Muscle of leg (tissue), 16 donors: Measurements from ENCODE around the gene DNMT1. TPM values are rescaled to one million over a fixed set of nuclear protein-coding genes. Genes with fewer than 3 reads are reported as not detected.
A peak's percentile ranks its signal among the peaks of the same experiment; 100 is the strongest.
"Not testable (repeated sequence)": the region's sequence is repeated elsewhere in the genome, so short reads cannot be mapped to it uniquely, and the experiment has no call there.

Experiments
- DNase-seq: peaks from one replicate; pipeline ENCODE4 v3.0.0; 2013
- H3K27ac ChIP-seq: one replicate; pipeline ENCODE4 v1.5.1; 2013; ENCODE audit warnings: mild to moderate bottlenecking, low read length, control low read depth
- H3K27me3 ChIP-seq: one replicate; pipeline ENCODE4 v1.6.1; 2013; ENCODE audit warnings: low read length; ENCODE audit not compliant: control insufficient read depth, insufficient read depth
- H3K36me3 ChIP-seq: one replicate; pipeline ENCODE4 v1.6.1; 2013; ENCODE audit warnings: low read length; ENCODE audit not compliant: control insufficient read depth, insufficient read depth
- H3K4me1 ChIP-seq: one replicate; pipeline ENCODE4 v1.6.1; 2013; ENCODE audit warnings: low read length; ENCODE audit not compliant: control insufficient read depth, insufficient read depth
- H3K4me3 ChIP-seq: one replicate; pipeline ENCODE4 v1.5.1; 2013; ENCODE audit warnings: low read length, control low read depth
- H3K9me3 ChIP-seq: replicated peaks from 2 replicates; pipeline ENCODE4 v1.6.1; 2013; ENCODE audit warnings: low read depth, low read length; ENCODE audit not compliant: control insufficient read depth
- WGBS: methylation state at CpG from one replicate; pipeline ENCODE4 v1.1.5; 2013; ENCODE audit warnings: missing lambda C conversion rate; ENCODE audit not compliant: insufficient coverage; 5-methylcytosine and 5-hydroxymethylcytosine counted together
- long read RNA-seq, 11 donors: transcript quantifications; one replicate each; lab custom pipeline, GENCODE V29; 2026
- polyA plus RNA-seq, 8 donors: library from polyadenylated mRNA; unstranded; fragments of 120-200 nt; gene quantifications; one replicate each; pipeline versions ENCODE4 v1.2.1 to v1.2.3, GENCODE V29; 2013; ENCODE audit warnings: inconsistent platforms in 1 of 8, low replicate concordance in 1 of 8; ENCODE audit not compliant: insufficient read length in 8 of 8, insufficient read depth in 1 of 8
- total RNA-seq: library from RNA; stranded (reverse); fragments of 120-200 nt; gene quantifications from one replicate; pipeline ENCODE4 v1.2.4, GENCODE V29; 2013

The DNMT1 gene
- total RNA-seq (28.3 TPM), polyA plus RNA-seq (10 to 100 TPM; 58.4 to 83.7 (median 71.9) TPM)
- long read RNA-seq, donor 1, result 0 reads
- long read RNA-seq, donor 2, result 0 reads
- long read RNA-seq, donor 3, result 0 reads
- long read RNA-seq, donor 4, result 0 reads
- long read RNA-seq, donor 5, partial matches to known transcripts, result 13 of 14 reads
- long read RNA-seq, donor 5, other reads (novel, unspliced or antisense), result 0 of 14 reads
- long read RNA-seq, donor 6, partial matches to known transcripts, result 8 of 8 reads
- long read RNA-seq, donor 6, other reads (novel, unspliced or antisense), result 0 of 8 reads
- long read RNA-seq, donor 7, full-length matches to known transcripts, result 1 of 1 reads
- long read RNA-seq, donor 7, partial matches to known transcripts, result 0 of 1 reads
- long read RNA-seq, donor 7, other reads (novel, unspliced or antisense), result 0 of 1 reads
- long read RNA-seq, donor 8, partial matches to known transcripts, result 7 of 7 reads
- long read RNA-seq, donor 8, other reads (novel, unspliced or antisense), result 0 of 7 reads
- long read RNA-seq, donor 9, partial matches to known transcripts, result 0 of 2 reads
- long read RNA-seq, donor 9, other reads (novel, unspliced or antisense), result 0 of 2 reads
- long read RNA-seq, donor 10, partial matches to known transcripts, result 5 of 6 reads
- long read RNA-seq, donor 10, other reads (novel, unspliced or antisense), result 0 of 6 reads
- long read RNA-seq, donor 11, full-length matches to known transcripts, result 2 of 2 reads
- long read RNA-seq, donor 11, partial matches to known transcripts, result 0 of 2 reads
- long read RNA-seq, donor 11, other reads (novel, unspliced or antisense), result 0 of 2 reads

DNA sequence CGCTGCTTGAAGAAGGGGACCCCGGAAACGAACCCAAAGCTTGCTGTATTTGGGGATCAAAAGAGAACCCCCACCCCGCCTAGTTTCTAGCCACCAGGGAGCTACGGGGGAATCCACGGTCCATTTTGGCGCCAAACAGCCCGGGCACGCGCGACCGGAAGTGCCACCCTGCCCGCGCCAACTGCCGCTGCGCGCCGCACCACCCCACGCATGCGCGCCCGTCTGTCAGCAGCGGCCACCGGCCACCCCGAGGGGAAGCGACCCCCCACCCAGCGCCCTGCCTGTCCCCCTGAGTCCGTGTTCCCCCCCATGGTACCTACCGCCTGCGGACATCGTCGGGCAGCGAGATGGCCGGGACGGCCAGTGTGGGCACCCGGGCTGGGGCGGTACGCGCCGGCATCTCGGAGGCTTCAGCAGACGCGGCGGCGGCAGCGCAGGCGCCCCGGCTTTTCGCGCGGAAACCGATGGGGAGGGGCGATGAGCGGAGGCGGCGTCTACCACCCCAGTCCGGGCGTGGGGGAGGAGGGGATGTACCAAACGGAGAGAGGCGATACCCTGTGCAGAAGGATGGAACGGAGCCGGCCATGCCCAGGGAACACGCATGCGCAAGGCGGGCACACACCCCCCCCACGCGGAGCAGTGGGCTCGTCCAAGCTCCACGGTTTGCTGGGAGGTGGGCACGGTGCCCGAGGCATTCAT lies at the start of gene DNMT1:
Gene DNMT1 (minus strand): TSS at position 454 of the 699 bp plus-strand sequence. CDS start 54 bp downstream, at position 400.
- Histone ChIP-seq H3K4me3 (peak within 1 kb of the TSS; percentile 94), H3K36me3 (peaks cover 10% of the 10 kb centered on the region), H3K27me3 (no peaks in the 10 kb centered on the region), H3K4me1 (peaks cover 18% of the 10 kb centered on the region), H3K9me3 (no peaks in the 10 kb centered on the region), H3K27ac (peak within 1 kb of the TSS; percentile 80)
- peak; percentile 97 for DNase-seq
- under 1% methylated on average over 61 of the region's 71 CpGs for WGBS

DNA sequence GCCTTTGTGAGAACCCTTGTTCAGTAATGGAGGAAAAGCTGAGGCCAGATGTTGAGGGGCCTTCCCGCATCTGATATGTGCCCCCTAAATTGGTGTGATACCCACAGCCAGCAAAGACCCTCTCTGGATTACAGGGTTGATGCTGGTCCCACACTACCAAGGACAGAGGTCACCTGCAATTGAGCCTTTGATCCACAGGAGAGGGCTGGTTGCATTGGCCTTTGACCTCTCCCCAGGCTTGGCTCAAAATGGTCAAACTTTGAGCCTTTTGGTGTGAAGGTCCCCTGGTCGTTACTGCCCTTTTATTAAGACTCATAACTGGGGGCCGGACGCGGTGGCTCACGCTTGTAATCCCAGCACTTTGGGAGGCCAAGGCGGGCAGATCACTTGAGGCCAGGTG lies 48.9 kb upstream of the DNMT1 start:
- WGBS, result 80% methylated on average over 7 of the region's 7 CpGs
- no peak overlapping the region for H3K27ac ChIP-seq
- H3K4me1 ChIP-seq, result peaks cover 1% of the 10 kb centered on the region
- H3K27me3 ChIP-seq, result no peaks in the 10 kb centered on the region
- no peaks in the 10 kb centered on the region for H3K36me3 ChIP-seq
- H3K4me3 ChIP-seq, result no peak overlapping the region
- no peak for DNase-seq
- no peaks in the 10 kb centered on the region for H3K9me3 ChIP-seq

DNA sequence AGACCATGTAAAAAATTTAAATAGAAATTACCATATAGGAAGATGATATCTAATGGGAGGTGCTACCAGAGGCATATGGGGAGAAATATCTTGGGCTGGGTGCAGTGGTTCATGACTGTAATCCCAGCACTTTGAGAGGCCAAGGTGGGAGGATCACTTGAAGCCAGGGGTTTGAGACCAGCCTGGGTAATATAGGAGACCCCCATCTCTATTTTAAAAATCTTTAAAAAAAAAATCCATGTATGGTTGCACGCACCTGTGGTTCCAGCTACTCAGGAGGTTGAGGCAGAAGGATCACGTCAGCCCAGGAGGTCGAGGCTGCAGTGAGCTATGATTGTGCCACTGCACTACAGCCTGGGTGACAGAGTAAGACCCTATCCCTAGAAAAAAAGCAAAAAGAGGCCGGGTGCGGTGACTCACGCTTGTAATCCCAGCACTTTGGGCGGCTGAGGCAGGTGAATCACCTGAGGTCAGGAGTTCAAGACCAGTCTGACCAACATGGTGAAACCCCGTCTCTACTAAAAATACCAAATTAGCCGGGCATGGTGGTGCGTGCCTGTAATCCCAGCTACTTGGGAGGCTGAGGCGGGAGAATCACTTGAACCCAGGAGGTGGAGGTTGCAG lies 47.2 kb upstream of the DNMT1 start:
- H3K27me3 ChIP-seq, H3K9me3 ChIP-seq, H3K36me3 ChIP-seq, H3K27ac ChIP-seq, H3K4me3 ChIP-seq, DNase-seq: not testable (repeated sequence)
- peaks cover 18% of the 10 kb centered on the region for H3K4me1 ChIP-seq
- 90% methylated on average over 7 of the region's 11 CpGs for WGBS

DNA sequence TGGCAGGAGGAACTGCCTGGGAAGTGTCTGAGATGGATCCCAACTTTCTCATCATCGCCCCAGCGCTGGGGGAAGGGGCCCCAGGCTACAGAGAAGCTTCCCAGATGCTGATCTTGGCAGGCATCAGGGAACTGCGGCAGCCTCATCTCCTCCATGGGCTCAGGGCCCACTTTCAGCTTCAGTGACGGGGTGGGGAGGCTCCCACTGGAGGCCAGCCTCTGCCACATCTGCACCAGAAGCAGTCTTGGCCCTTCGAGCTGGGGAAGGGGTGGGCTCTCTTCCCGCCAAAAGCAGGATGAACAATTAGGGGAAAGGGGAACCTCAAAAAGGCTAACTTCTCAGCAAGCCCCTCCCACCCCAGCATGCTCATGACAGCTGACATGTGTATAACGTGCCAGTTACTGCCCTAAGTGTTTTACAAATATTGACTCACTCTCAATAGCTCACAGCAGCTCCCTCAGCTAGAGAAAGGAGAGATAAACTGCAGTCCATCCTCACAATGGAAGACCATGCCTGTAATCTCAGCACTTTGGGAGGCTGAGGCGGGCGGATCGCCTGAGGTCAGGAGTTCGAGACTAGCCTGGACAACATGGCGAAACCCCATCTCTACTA lies 43.5 kb upstream of the DNMT1 start:
- Histone ChIP-seq H3K4me1 (peaks cover 27% of the 10 kb centered on the region), H3K4me3 (no peak overlapping the region), H3K36me3 (no peaks in the 10 kb centered on the region), H3K27me3 (no peaks in the 10 kb centered on the region), H3K9me3 (no peaks in the 10 kb centered on the region), H3K27ac (peak overlapping the region; percentile 79)
- peak; percentile 98 for DNase-seq
- WGBS, result 45% methylated on average over 4 of the region's 12 CpGs

DNA sequence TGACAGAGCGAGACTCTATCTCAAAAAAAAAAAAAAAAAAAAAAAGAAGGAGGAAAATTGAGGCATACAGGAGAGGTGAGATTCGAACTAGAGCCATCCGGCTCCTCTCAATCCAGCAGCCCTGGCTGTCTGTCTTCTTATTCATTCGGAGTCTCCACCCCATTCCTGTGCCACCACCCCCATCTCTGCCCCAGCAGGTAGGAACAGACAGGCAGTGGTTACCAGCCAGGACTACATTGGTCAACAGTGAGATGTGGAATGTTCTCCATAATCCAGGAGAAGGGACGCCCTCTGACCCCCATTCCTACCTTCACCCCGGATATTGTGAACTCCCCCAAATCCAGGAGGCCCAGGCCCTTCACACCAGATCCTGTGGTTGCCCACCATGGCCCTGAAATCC lies 42.9 kb upstream of the DNMT1 start:
- Histone ChIP-seq H3K4me1 (peaks cover 27% of the 10 kb centered on the region), H3K27ac (peak overlapping the region; percentile 79), H3K9me3 (no peaks in the 10 kb centered on the region), H3K27me3 (no peaks in the 10 kb centered on the region), H3K4me3 (no peak overlapping the region), H3K36me3 (no peaks in the 10 kb centered on the region)
- DNase-seq, result no peak
- WGBS, result no CpG with 5 or more reads among the region's 6 CpGs

DNA sequence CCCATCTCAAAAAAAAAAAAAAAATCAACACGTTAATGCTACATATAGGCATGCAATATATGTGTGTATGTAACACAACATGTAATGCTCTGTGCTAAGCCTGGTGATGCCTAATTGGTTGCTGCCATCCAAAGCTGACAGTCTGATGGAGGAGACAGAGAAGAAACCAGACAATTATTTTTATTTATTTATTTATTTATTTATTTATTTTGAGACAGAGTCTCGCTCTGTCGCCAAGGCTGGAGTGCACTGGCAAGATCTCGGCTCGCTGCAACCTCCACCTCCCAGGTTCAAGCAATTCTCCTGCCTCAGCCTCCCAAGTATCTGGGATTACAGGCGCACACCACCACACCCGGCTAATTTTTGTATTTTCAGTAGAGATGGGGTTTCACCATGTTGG lies 40.7 kb upstream of the DNMT1 start:
- Histone ChIP-seq H3K4me1 (peaks cover 36% of the 10 kb centered on the region), H3K27ac (peak overlapping the region; percentile 92)
- not testable (repeated sequence) for DNase-seq, H3K9me3 ChIP-seq, H3K36me3 ChIP-seq, H3K4me3 ChIP-seq, H3K27me3 ChIP-seq
- WGBS, result no CpG with 5 or more reads among the region's 7 CpGs

DNA sequence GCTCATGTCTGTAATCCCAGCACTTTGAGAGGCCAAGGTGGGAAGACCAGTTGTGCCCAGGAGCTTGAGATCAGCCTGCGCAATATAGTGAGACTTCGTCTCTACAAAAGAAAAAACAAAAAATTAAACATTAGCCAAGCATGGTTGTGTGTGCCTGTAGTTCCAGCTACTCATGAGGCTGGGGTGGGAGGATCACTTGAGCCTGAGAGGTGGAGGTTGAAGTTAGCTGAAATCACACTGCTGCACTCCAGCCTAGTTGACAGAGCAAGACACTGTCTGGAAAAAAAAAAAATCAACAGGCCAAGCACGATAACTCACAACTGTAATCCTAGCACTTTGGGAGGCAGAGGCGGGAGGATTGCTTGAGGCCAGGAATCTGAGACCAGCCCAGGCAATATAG lies 40.2 kb upstream of the DNMT1 start:
- no CpG with 5 or more reads among the region's 4 CpGs for WGBS
- H3K27ac ChIP-seq, result peak overlapping the region; percentile 1
- H3K9me3 ChIP-seq, result no peaks in the 10 kb centered on the region
- H3K36me3 ChIP-seq, result no peaks in the 10 kb centered on the region
- DNase-seq, result no peak
- peaks cover 41% of the 10 kb centered on the region for H3K4me1 ChIP-seq
- no peaks in the 10 kb centered on the region for H3K27me3 ChIP-seq
- H3K4me3 ChIP-seq, result no peak overlapping the region

DNA sequence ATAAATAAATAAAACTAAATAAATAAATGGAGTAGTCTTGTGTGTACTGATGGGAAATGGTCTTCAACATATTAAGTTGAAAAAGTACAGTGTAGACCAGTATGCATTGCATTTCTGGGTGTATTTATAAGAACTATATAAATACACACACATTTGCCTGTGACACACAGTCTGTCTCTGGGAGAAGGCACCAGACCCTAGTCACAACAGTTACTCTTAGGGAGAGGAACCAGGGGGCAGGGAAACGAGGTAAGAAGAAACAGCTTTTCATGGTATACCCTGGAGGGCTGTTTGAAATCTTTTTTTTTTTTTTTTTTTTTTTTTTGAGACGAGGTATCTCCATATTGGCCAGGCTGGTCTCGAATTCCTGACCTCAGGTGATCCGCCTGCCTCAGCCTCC lies 39.2 kb upstream of the DNMT1 start:
- Histone ChIP-seq H3K4me1 (peaks cover 49% of the 10 kb centered on the region), H3K4me3 (no peak overlapping the region), H3K36me3 (no peaks in the 10 kb centered on the region), H3K27ac (no peak overlapping the region), H3K9me3 (no peaks in the 10 kb centered on the region), H3K27me3 (no peaks in the 10 kb centered on the region)
- no peak for DNase-seq
- WGBS, result no CpG with 5 or more reads among the region's 4 CpGs

DNA sequence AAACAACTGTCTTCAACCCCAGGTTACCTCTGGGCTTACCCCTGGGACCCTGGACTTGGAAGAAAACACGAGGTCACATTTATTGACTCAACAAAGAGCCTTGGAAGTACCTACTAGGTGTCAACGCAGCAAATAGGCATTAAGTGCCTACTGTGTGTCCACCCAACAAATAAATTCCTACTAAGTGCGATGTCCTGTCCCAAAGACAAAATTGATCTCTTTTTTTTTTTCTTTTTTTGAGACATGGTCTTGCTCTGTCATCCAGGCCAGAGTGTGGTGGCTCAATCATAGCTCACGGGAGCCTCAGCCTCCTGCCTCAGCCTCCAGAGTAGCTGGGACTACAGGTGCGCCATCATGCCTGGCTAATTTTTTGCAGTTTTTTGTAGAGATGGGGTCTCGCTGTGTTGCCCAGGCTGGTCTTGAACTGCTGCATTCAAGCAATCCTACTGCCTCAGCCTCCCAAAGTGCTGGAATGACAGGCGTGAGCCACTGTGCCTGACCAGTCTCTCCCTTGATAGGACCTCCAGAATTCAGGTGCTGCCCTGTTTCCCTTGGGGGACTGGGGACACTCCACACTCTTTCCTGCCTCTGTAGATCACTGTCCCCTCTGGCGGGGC lies 37.0 kb upstream of the DNMT1 start:
- 48% methylated on average over 4 of the region's 8 CpGs for WGBS
- no peak for DNase-seq
- H3K4me3 ChIP-seq, result peak overlapping the region; percentile 91
- H3K9me3 ChIP-seq, result no peaks in the 10 kb centered on the region
- peaks cover 50% of the 10 kb centered on the region for H3K4me1 ChIP-seq
- H3K36me3 ChIP-seq, result peaks cover 2% of the 10 kb centered on the region
- no peaks in the 10 kb centered on the region for H3K27me3 ChIP-seq
- H3K27ac ChIP-seq, result peak overlapping the region; percentile 91
